Loucy (cell line): Measurements from ENCODE around the gene IVNS1ABP.

Experiments used
- H2AFZ ChIP-seq: fragments of 200-600 bp; sonication (generic); 2 replicates; pipeline ENCODE4 v1.6.0; 2016; ENCODE audit warnings: antibody characterized with exemption, mild to moderate bottlenecking, low read length, moderate library complexity
- H3F3A ChIP-seq: fragments of 200-600 bp; 2 replicates; pipeline ENCODE4 v1.6.0; 2016; ENCODE audit warnings: antibody characterized with exemption, low read depth, mild to moderate bottlenecking
- H3K27me3 ChIP-seq: fragments of 200-600 bp; sonication (generic); 2 replicates; pipeline ENCODE4 v1.6.1; 2014; ENCODE audit warnings: low read length, mild to moderate bottlenecking; ENCODE audit not compliant: insufficient read depth, poor library complexity, severe bottlenecking
- H3K36me3 ChIP-seq: fragments of 200-600 bp; sonication (generic); 2 replicates; pipeline ENCODE4 v1.6.1; 2016; ENCODE audit warnings: low read length; ENCODE audit not compliant: insufficient read depth
- H3K4me1 ChIP-seq: fragments of 200-600 bp; sonication (generic); 2 replicates; pipeline ENCODE4 v1.5.1; 2014; ENCODE audit warnings: low read length, mild to moderate bottlenecking; ENCODE audit not compliant: insufficient read depth, poor library complexity, severe bottlenecking
- H3K4me2 ChIP-seq: fragments of 200-600 bp; sonication (generic); 2 replicates; pipeline ENCODE4 v1.6.0; 2014; ENCODE audit warnings: antibody characterized with exemption, low read length, low read depth, mild to moderate bottlenecking; ENCODE audit not compliant: poor library complexity, severe bottlenecking
- H3K4me3 ChIP-seq: fragments of 200-600 bp; sonication (generic); 2 replicates; pipeline ENCODE4 v1.5.1; 2014; ENCODE audit warnings: low read length, mild to moderate bottlenecking, mixed read lengths; ENCODE audit not compliant: poor library complexity, severe bottlenecking
- H3K79me2 ChIP-seq: fragments of 200-600 bp; sonication (generic); 2 replicates; pipeline ENCODE4 v1.6.1; 2014; ENCODE audit warnings: low read length; ENCODE audit not compliant: insufficient read depth
- H3K9ac ChIP-seq: fragments of 200-600 bp; sonication (generic); 2 replicates; pipeline ENCODE4 v1.6.0; 2014; ENCODE audit warnings: mild to moderate bottlenecking, low read depth, low read length, moderate library complexity; ENCODE audit not compliant: poor library complexity, severe bottlenecking
- H3K9me2 ChIP-seq: fragments of 200-600 bp; sonication (generic); replicated peaks from 2 replicates; pipeline ENCODE4 v1.6.1; 2016; ENCODE audit warnings: low read depth, low read length, mixed read lengths
- H3K9me3 ChIP-seq: fragments of 200-600 bp; sonication (generic); 2 replicates; pipeline ENCODE4 v1.6.1; 2014; ENCODE audit warnings: mild to moderate bottlenecking, antibody characterized with exemption, low read length, low read depth; ENCODE audit not compliant: insufficient read depth
- H4K20me1 ChIP-seq: fragments of 200-600 bp; sonication (generic); 2 replicates; pipeline ENCODE4 v1.6.0; 2014; ENCODE audit warnings: antibody characterized with exemption, low read length, mild to moderate bottlenecking; ENCODE audit not compliant: insufficient read depth, poor library complexity, severe bottlenecking
- CTCF ChIP-seq: fragments of 200-600 bp; sonication (generic); conservative IDR thresholded peaks from 2 replicates; pipeline ENCODE4 v1.5.1; 2014; ENCODE audit warnings: mild to moderate bottlenecking, antibody characterized with exemption, low read length
- EZH2phosphoT487 ChIP-seq: fragments of 200-600 bp; IDR thresholded peaks from 2 replicates; pipeline ENCODE4 v1.6.1; 2018; ENCODE audit warnings: antibody characterized with exemption, mild to moderate bottlenecking, moderate library complexity, borderline replicate concordance

The IVNS1ABP gene

GRCh38 chr1:185267701-185268100, 49.3 kb downstream of the IVNS1ABP start:
- no peak overlapping the region for H3K9ac ChIP-seq
- H3K4me2 ChIP-seq, result no peak overlapping the region
- no peaks in the 10 kb centered on the region for H3K36me3 ChIP-seq
- no peaks in the 10 kb centered on the region for H3K9me2 ChIP-seq
- H3K4me1 ChIP-seq, result no peaks in the 10 kb centered on the region
- H3K79me2 ChIP-seq, result no peaks in the 10 kb centered on the region
- no peaks in the 10 kb centered on the region for H3K9me3 ChIP-seq
- H2AFZ ChIP-seq, result no peak overlapping the region
- no peak overlapping the region for H3K4me3 ChIP-seq
- H3K27me3 ChIP-seq, result no peaks in the 10 kb centered on the region
- no peak for TF ChIP-seq CTCF
- TF ChIP-seq EZH2phosphoT487, result no peak
- H4K20me1 ChIP-seq, result no peaks in the 10 kb centered on the region
- H3F3A ChIP-seq, result no peaks in the 10 kb centered on the region

- no peak overlapping the region for H2AFZ ChIP-seq
- H3K4me3 ChIP-seq, result no peak overlapping the region
- TF ChIP-seq EZH2phosphoT487 (no peak), CTCF (no peak)
- no peaks in the 10 kb centered on the region for H3K9me2 ChIP-seq
- H3K27me3 ChIP-seq, result no peaks in the 10 kb centered on the region
- H3F3A ChIP-seq, result no peaks in the 10 kb centered on the region
- H3K9ac ChIP-seq, result no peak overlapping the region
- no peak overlapping the region for H3K4me2 ChIP-seq
- H3K79me2 ChIP-seq, result no peaks in the 10 kb centered on the region
- no peaks in the 10 kb centered on the region for H3K36me3 ChIP-seq
- no peaks in the 10 kb centered on the region for H3K4me1 ChIP-seq
- H3K9me3 ChIP-seq, result no peaks in the 10 kb centered on the region
- H4K20me1 ChIP-seq, result no peaks in the 10 kb centered on the region
Measured at GRCh38 chr1:185267301-185267700, 49.7 kb downstream of the IVNS1ABP start.

- Histone ChIP-seq H3K9ac (no peak overlapping the region), H3K79me2 (no peaks in the 10 kb centered on the region), H2AFZ (no peak overlapping the region), H3K36me3 (no peaks in the 10 kb centered on the region), H3K4me3 (no peak overlapping the region), H3K9me2 (no peaks in the 10 kb centered on the region), H3K4me1 (no peaks in the 10 kb centered on the region), H3K9me3 (no peaks in the 10 kb centered on the region), H4K20me1 (no peaks in the 10 kb centered on the region), H3K27me3 (no peaks in the 10 kb centered on the region), H3K4me2 (no peak overlapping the region), H3F3A (no peaks in the 10 kb centered on the region)
- no peak for TF ChIP-seq CTCF
- TF ChIP-seq EZH2phosphoT487, result no peak
Measured at GRCh38 chr1:185265314-185265713, 51.7 kb downstream of the IVNS1ABP start.
